ENCODE data around the gene SVEP1. TPM values are rescaled to one million over a fixed set of nuclear protein-coding genes. Genes with fewer than 3 reads are reported as not detected.

Gene SVEP1
- total RNA-seq, 1 experiment from 2014 or later, result 21.9 TPM

- CTCF ChIA-PET, result no interaction called here
- Mint-ChIP-seq H3K4me1 (ENCODE audit: insufficient read depth, unreplicated experiment) (peaks cover 36% of the 10 kb centered on the region), H3K27ac (ENCODE audit: low read depth, unreplicated experiment) (no peak overlapping the region), H3K9me3 (ENCODE audit: unreplicated experiment) (no peaks in the 10 kb centered on the region), H3K4me3 (ENCODE audit: unreplicated experiment) (peak overlapping the region; percentile 98), H3K27me3 (ENCODE audit: insufficient read depth, unreplicated experiment) (no peaks in the 10 kb centered on the region), H3K36me3 (ENCODE audit: insufficient read depth, unreplicated experiment) (no peaks in the 10 kb centered on the region)
- DNase-seq (ENCODE audit: unreplicated experiment), result peak; percentile 86
- no TSS peak for BruUV-seq (replicated peaks)
- no peak for TF ChIP-seq CTCF (IDR thresholded peaks at IDR 0.05; ENCODE audit: unreplicated experiment)
- intact Hi-C loops (cut with micrococcal nuclease), result loop anchor here (5.0 to 10.0 kb wide), 2 partner anchors 229 to 326 kb away; partner anchors contain the start of gene TXN
- POLR2A ChIA-PET, result interaction anchor here (0.6 to 3.5 kb wide), 8 partner anchors 11 to 785 kb away, joined by 3 to 26 read pairs (median 4); partner anchors contain the start of gene TXN
These were observed 1.3 kb upstream of the SVEP1 start for GRCh38 chr9:110580850-110581249.

- Mint-ChIP-seq H3K9me3 (ENCODE audit: unreplicated experiment) (no peaks in the 10 kb centered on the region), H3K4me3 (ENCODE audit: unreplicated experiment) (peak overlapping the region; percentile 98), H3K4me1 (ENCODE audit: insufficient read depth, unreplicated experiment) (peaks cover 43% of the 10 kb centered on the region), H3K27me3 (ENCODE audit: insufficient read depth, unreplicated experiment) (no peaks in the 10 kb centered on the region), H3K36me3 (ENCODE audit: insufficient read depth, unreplicated experiment) (no peaks in the 10 kb centered on the region), H3K27ac (ENCODE audit: low read depth, unreplicated experiment) (peak overlapping the region; percentile 37)
- no TSS peak for BruUV-seq (replicated peaks)
- DNase-seq (ENCODE audit: unreplicated experiment), result peak; percentile 58
- no peak for TF ChIP-seq CTCF (IDR thresholded peaks at IDR 0.05; ENCODE audit: unreplicated experiment)
- intact Hi-C loops (cut with micrococcal nuclease), result loop anchor here (1.0 to 10.0 kb wide), 3 partner anchors 128 to 325 kb away; partner anchors contain the start of gene TXN
- ChIA-PET POLR2A (interaction anchor here (0.7 to 3.5 kb wide), 12 partner anchors 14 to 326 kb away, joined by 3 to 26 read pairs (median 4); partner anchors contain the start of gene TXN), CTCF (interaction anchor here (0.5 to 1.0 kb wide), 4 partner anchors 24 to 392 kb away, joined by 3 to 4 read pairs (median 4); no protein-coding TSS in a partner anchor)
These were observed 300 bp upstream of the SVEP1 start for GRCh38 chr9:110579862-110580219.

- TF ChIP-seq CTCF (IDR thresholded peaks at IDR 0.05; ENCODE audit: unreplicated experiment), result no peak
- Mint-ChIP-seq H3K9me3 (ENCODE audit: unreplicated experiment) (no peaks in the 10 kb centered on the region), H3K36me3 (ENCODE audit: insufficient read depth, unreplicated experiment) (no peaks in the 10 kb centered on the region), H3K27ac (ENCODE audit: low read depth, unreplicated experiment) (peak overlapping the region; percentile 37), H3K27me3 (ENCODE audit: insufficient read depth, unreplicated experiment) (no peaks in the 10 kb centered on the region), H3K4me3 (ENCODE audit: unreplicated experiment) (peak overlapping the region; percentile 98), H3K4me1 (ENCODE audit: insufficient read depth, unreplicated experiment) (peaks cover 43% of the 10 kb centered on the region)
- CTCF ChIA-PET, result no interaction called here
- intact Hi-C loops (cut with micrococcal nuclease), result loop anchor here (1.0 kb wide), 1 partner anchor 126 kb away; no protein-coding TSS in a partner anchor
- no TSS peak for BruUV-seq (replicated peaks)
- POLR2A ChIA-PET, result interaction anchor here (0.6 to 3.5 kb wide), 11 partner anchors 9 to 527 kb away, joined by 3 to 26 read pairs (median 4); partner anchors contain the start of gene TXN
- peak; percentile 58 for DNase-seq (ENCODE audit: unreplicated experiment)
These were observed 937 bp downstream of the SVEP1 start for GRCh38 chr9:110578575-110579033.

- CTCF ChIA-PET, result interaction anchor here (0.7 kb wide), 1 partner anchor 72 kb away, joined by 3 read pairs; no protein-coding TSS in a partner anchor
- TF ChIP-seq CTCF (IDR thresholded peaks at IDR 0.05; ENCODE audit: unreplicated experiment), result no peak
- Mint-ChIP-seq H3K27ac (ENCODE audit: low read depth, unreplicated experiment) (no peak overlapping the region), H3K9me3 (ENCODE audit: unreplicated experiment) (no peaks in the 10 kb centered on the region), H3K27me3 (ENCODE audit: insufficient read depth, unreplicated experiment) (no peaks in the 10 kb centered on the region), H3K4me3 (ENCODE audit: unreplicated experiment) (peak overlapping the region; percentile 12), H3K36me3 (ENCODE audit: insufficient read depth, unreplicated experiment) (peaks cover 6% of the 10 kb centered on the region), H3K4me1 (ENCODE audit: insufficient read depth, unreplicated experiment) (peaks cover 27% of the 10 kb centered on the region)
- DNase-seq (ENCODE audit: unreplicated experiment), result peak; percentile 35
- BruUV-seq (replicated peaks), result no TSS peak
- intact Hi-C loops (cut with micrococcal nuclease), result no loop called here
- POLR2A ChIA-PET, result interaction anchor here (0.6 to 1.7 kb wide), 11 partner anchors 11 to 323 kb away, joined by 3 to 7 read pairs (median 3); no protein-coding TSS in a partner anchor
These were observed 3.6 kb downstream of the SVEP1 start for GRCh38 chr9:110575945-110576344.

All from MCF 10A (cell line).